ENCODE data around the gene ARPIN. TPM values are rescaled to one million over a fixed set of nuclear protein-coding genes. Genes with fewer than 3 reads are reported as not detected.
A peak's percentile ranks its signal among the peaks of the same experiment; 100 is the strongest.

The ARPIN gene
- total and polyA plus RNA-seq, 9 of the 15 experiments (the other 6 are each of a cell fraction or from before 2014, with no cell fraction given), result not detected

- TF ChIP-seq ZBTB11 (CRISPR knock-in tag; IDR thresholded peaks at IDR 0.05) (peak; percentile 99 to 100 (median 100)), ZBTB33 (CRISPR knock-in tag; IDR thresholded peaks at IDR 0.05) (peak; percentile 85; the same call in 1 of the 2 replicates), TCF3 (CRISPR knock-in tag; IDR thresholded peaks at IDR 0.05) (peak; percentile 55; the same call in 1 of the 2 replicates), ZNF512 (tag; IDR thresholded peaks at IDR 0.05) (no peak), DDX20 (tag; IDR thresholded peaks at IDR 0.05; ENCODE audit: low read depth) (no peak), KDM2B (CRISPR knock-in tag; IDR thresholded peaks at IDR 0.05) (no peak), ZNF584 (CRISPR knock-in tag; IDR thresholded peaks at IDR 0.05; ENCODE audit: low read depth) (peak; percentile 79; the same call in 1 of the 2 replicates), TAF15 (IDR thresholded peaks at IDR 0.05; ENCODE audit: low read depth, low read length) (no peak), CTCFL (IDR thresholded peaks at IDR 0.05; ENCODE audit: borderline replicate concordance, insufficient read depth, low read depth, low read length, poor library complexity, severe bottlenecking) (no peak), PHF20 (IDR thresholded peaks at IDR 0.05; ENCODE audit: partially characterized antibody) (peak; percentile 96), CEBPG (CRISPR knock-in tag; IDR thresholded peaks at IDR 0.05) (peak; percentile 37; the same call in 1 of the 2 replicates), CEBPG (tag; conservative IDR thresholded peaks at IDR 0.05 in 1 of 2, IDR thresholded peaks at IDR 0.05 in 1 of 2) (no peak), GATA2 (CRISPR knock-in tag; IDR thresholded peaks at IDR 0.05) (peak; percentile 51; the same call in 1 of the 2 replicates), IFI16 (CRISPR knock-in tag; IDR thresholded peaks at IDR 0.05) (no peak), PURB (CRISPR knock-in tag; IDR thresholded peaks at IDR 0.05; ENCODE audit: low read depth) (no peak), BDP1 (IDR thresholded peaks at IDR 0.05; ENCODE audit: insufficient read depth, insufficient read length) (no peak), EWSR1 (IDR thresholded peaks at IDR 0.05; ENCODE audit: borderline replicate concordance, low read depth, partially characterized antibody) (no peak)
Observed at GRCh38 chr15:89893696-89894447, 18.9 kb downstream of the ARPIN start, which contains the start of gene AP3S2 (continued).
